Measurements from ENCODE around the gene SUB1. TPM values are rescaled to one million over a fixed set of nuclear protein-coding genes. Genes with fewer than 3 reads are reported as not detected.

SUB1 gene
- total RNA-seq, 1 donor from 2014 or later: 213 TPM

- Mint-ChIP-seq H3K27me3 (no peaks in the 10 kb centered on the region), H3K36me3 (ENCODE audit: low read depth) (peaks cover 1% of the 10 kb centered on the region), H3K27ac (no peak overlapping the region), H3K4me3 (no peak overlapping the region), H3K4me1 (peaks cover 5% of the 10 kb centered on the region), H3K9me3 (no peaks in the 10 kb centered on the region)
- DNase-seq (no peak), ATAC-seq (ENCODE audit: low read depth) (no peak)
- CTCF ChIA-PET: no interaction called here
- POLR2A ChIA-PET: no interaction called here
- intact Hi-C loops (cut with micrococcal nuclease): no loop called here
- no peak for TF ChIP-seq CTCF (IDR thresholded peaks at IDR 0.05)
Measured at GRCh38 chr5:32559411-32559810, 25.9 kb upstream of the SUB1 start.

- TF ChIP-seq CTCF (IDR thresholded peaks at IDR 0.05): no peak
- intact Hi-C loops (cut with micrococcal nuclease): no loop called here
- H3K4me1 Mint-ChIP-seq: peaks cover 3% of the 10 kb centered on the region
- no peak overlapping the region for H3K27ac Mint-ChIP-seq
- ChIA-PET CTCF (no interaction called here), POLR2A (no interaction called here)
- no peaks in the 10 kb centered on the region for H3K27me3 Mint-ChIP-seq
- no peak overlapping the region for H3K4me3 Mint-ChIP-seq
- H3K36me3 Mint-ChIP-seq (ENCODE audit: low read depth): peaks cover 1% of the 10 kb centered on the region
- no peaks in the 10 kb centered on the region for H3K9me3 Mint-ChIP-seq
- DNase-seq (no peak), ATAC-seq (ENCODE audit: low read depth) (no peak)
Measured at GRCh38 chr5:32559921-32560320, 25.4 kb upstream of the SUB1 start.

GRCh38 chr5:32562056-32562455 lies 23.3 kb upstream of the SUB1 start:
- Mint-ChIP-seq H3K27ac (no peak overlapping the region), H3K4me1 (peaks cover 5% of the 10 kb centered on the region), H3K9me3 (peaks cover 2% of the 10 kb centered on the region), H3K27me3 (no peaks in the 10 kb centered on the region), H3K4me3 (no peak overlapping the region), H3K36me3 (ENCODE audit: low read depth) (peaks cover 1% of the 10 kb centered on the region)
- DNase-seq (no peak), ATAC-seq (ENCODE audit: low read depth) (no peak)
- ChIA-PET CTCF (no interaction called here), POLR2A (no interaction called here)
- TF ChIP-seq CTCF (IDR thresholded peaks at IDR 0.05): no peak
- intact Hi-C loops (cut with micrococcal nuclease): no loop called here

GRCh38 chr5:32562843-32563242 lies 22.5 kb upstream of the SUB1 start:
- Mint-ChIP-seq H3K9me3 (peaks cover 2% of the 10 kb centered on the region), H3K27me3 (no peaks in the 10 kb centered on the region), H3K27ac (no peak overlapping the region), H3K4me1 (peaks cover 5% of the 10 kb centered on the region), H3K36me3 (ENCODE audit: low read depth) (peaks cover 1% of the 10 kb centered on the region), H3K4me3 (no peak overlapping the region)
- no peak for TF ChIP-seq CTCF (IDR thresholded peaks at IDR 0.05)
- intact Hi-C loops (cut with micrococcal nuclease): no loop called here
- ATAC-seq (ENCODE audit: low read depth) (no peak), DNase-seq (no peak)
- ChIA-PET CTCF (no interaction called here), POLR2A (no interaction called here)

GRCh38 chr5:32563614-32564013 lies 21.7 kb upstream of the SUB1 start:
- no peak overlapping the region for H3K27ac Mint-ChIP-seq
- H3K27me3 Mint-ChIP-seq: no peaks in the 10 kb centered on the region
- no peak for ATAC-seq (ENCODE audit: low read depth)
- ChIA-PET CTCF (no interaction called here), POLR2A (no interaction called here)
- no peak overlapping the region for H3K4me3 Mint-ChIP-seq
- no peak for TF ChIP-seq CTCF (IDR thresholded peaks at IDR 0.05)
- peaks cover 5% of the 10 kb centered on the region for H3K4me1 Mint-ChIP-seq
- peaks cover 1% of the 10 kb centered on the region for H3K36me3 Mint-ChIP-seq (ENCODE audit: low read depth)
- intact Hi-C loops (cut with micrococcal nuclease): no loop called here
- DNase-seq: no peak
- peaks cover 2% of the 10 kb centered on the region for H3K9me3 Mint-ChIP-seq
